GM12891 (cell line): ENCODE data around the gene CHPF2.

ENCODE experiments used
- POLR2A ChIP-seq: IDR thresholded peaks from 2 replicates; pipeline ENCODE4 v1.6.1; 2011; ENCODE audit warnings: low read depth, low read length, control low read depth
- POLR2AphosphoS5 ChIP-seq: IDR thresholded peaks from 2 replicates; pipeline ENCODE4 v1.6.1; 2011; ENCODE audit warnings: low read depth, low read length, control low read depth
- TAF1 ChIP-seq: IDR thresholded peaks from 2 replicates; pipeline ENCODE4 v1.6.1; 2011; ENCODE audit warnings: low read depth, low read length, control low read depth

DNA sequence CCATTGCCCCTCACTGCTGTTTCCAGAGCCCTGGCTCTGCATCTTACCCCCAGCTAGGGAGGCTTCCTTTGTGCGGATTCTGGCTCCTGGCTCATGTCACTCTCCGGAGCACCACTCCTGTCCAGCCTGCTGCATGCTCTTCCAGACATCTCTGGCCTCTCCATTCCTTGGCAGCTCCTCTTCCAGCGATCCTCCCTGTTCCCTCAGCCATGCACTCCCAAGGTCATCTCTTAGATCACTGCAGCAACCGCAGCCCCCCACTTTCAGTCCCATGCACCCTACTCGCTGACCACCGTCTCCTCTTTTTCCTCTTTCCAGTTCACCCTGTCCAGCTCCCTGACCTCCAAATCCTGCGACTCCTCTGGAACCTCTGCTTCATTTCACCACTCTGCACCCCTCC is 23.1 kb downstream of the CHPF2 start:
- TF ChIP-seq POLR2A (no peak), TAF1 (no peak), POLR2AphosphoS5 (no peak)
